ENCODE measurements around the gene CHRNB4. TPM values are rescaled to one million over a fixed set of nuclear protein-coding genes. Genes with fewer than 3 reads are reported as not detected.

Gene CHRNB4
- total and polyA plus RNA-seq, 10 of the 15 experiments (the other 5 are each of a cell fraction or from before 2014, with no cell fraction given), result 0.10 TPM; not detected in 9

DNA sequence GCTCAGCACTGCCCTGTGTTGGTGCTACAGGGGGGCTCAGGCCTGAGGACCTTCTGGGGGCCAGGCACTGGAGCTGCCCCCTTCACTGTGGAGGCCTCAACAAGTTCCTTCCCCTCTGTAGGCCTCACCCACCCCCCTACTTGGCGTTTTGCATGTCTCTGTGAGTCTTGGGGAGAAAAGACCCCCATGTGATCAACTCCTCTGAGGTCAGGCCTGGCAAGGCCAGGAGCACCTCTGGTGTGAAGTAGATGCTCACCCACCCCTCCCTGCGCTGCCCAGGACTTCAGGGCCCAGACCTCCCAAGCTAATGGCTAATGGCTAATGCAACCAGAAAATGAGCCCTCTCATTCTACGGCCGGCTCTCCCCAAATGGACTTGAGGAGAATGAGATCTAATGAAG, 34.2 kb upstream of the CHRNB4 start (continued):
- no peak for TF ChIP-seq JUND (IDR thresholded peaks at IDR 0.05; ENCODE audit: low read depth, low read length)
- TF ChIP-seq YY1 (IDR thresholded peaks at IDR 0.05; ENCODE audit: low read depth, low read length), result no peak
- TF ChIP-seq NFYB (IDR thresholded peaks at IDR 0.05; ENCODE audit: insufficient read depth, low read depth, low read length), result no peak
- TF ChIP-seq, protein P1, sequence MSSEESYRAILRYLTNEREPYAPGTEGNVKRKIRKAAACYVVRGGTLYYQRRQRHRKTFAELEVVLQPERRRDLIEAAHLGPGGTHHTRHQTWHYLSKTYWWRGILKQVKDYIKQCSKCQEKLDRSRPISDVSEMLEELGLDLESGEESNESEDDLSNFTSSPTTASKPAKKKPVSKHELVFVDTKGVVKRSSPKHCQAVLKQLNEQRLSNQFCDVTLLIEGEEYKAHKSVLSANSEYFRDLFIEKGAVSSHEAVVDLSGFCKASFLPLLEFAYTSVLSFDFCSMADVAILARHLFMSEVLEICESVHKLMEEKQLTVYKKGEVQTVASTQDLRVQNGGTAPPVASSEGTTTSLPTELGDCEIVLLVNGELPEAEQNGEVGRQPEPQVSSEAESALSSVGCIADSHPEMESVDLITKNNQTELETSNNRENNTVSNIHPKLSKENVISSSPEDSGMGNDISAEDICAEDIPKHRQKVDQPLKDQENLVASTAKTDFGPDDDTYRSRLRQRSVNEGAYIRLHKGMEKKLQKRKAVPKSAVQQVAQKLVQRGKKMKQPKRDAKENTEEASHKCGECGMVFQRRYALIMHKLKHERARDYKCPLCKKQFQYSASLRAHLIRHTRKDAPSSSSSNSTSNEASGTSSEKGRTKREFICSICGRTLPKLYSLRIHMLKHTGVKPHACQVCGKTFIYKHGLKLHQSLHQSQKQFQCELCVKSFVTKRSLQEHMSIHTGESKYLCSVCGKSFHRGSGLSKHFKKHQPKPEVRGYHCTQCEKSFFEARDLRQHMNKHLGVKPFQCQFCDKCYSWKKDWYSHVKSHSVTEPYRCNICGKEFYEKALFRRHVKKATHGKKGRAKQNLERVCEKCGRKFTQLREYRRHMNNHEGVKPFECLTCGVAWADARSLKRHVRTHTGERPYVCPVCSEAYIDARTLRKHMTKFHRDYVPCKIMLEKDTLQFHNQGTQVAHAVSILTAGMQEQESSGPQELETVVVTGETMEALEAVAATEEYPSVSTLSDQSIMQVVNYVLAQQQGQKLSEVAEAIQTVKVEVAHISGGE (CRISPR knock-in tag; IDR thresholded peaks at IDR 0.05), result no peak
- TF ChIP-seq MTA2 (IDR thresholded peaks at IDR 0.05; ENCODE audit: low read depth), result no peak

DNA sequence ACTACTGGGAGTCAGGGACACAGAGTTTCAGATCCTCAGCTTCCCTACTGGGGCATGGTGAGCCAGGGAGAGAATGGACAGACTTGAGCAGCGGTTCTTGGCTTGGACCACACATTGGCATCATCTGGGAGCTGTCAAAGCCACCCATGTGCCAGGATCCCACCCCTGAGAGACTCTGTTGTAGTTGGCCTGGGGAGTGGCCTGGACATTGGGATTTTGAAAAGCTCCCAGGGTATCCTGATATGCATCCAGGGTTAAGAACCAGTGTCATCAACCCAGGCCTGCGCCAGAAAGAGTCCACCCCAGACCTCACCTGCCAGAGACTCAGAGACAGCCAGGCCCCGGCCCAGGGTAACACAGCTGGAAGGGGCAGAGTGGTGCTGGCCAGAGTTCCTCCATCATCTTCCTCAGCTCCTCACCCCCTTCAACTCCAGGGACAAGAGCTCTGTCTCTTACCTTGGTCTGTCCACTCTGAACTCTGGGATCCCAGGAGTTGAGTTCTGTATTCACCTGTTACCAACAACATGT, 33.0 kb upstream of the CHRNB4 start:
- FAIRE-seq (no peak), DNase-seq (ENCODE audit: low read depth, low spot score) (no peak), ATAC-seq (no peak)
- no peak overlapping the region for H3K4me2 ChIP-seq (ENCODE audit: control insufficient read depth, insufficient read depth)
- in situ Hi-C loops (cut with MboI) (no loop called here), intact Hi-C loops (cut with micrococcal nuclease; ENCODE audit: unreplicated experiment) (no loop called here)
- no peak overlapping the region for H2AFZ ChIP-seq (ENCODE audit: control insufficient read depth, low read depth, low read length)
- no peak overlapping the region for H3K4me3 ChIP-seq
- H3K4me1 ChIP-seq (ENCODE audit: control insufficient read depth, insufficient read depth, low read length), result 0 out of 2 replicates have a peak, but pooled peaks cover 2% of the 10 kb centered on the region
- 16% methylated on average over 3 of the region's 3 CpGs for WGBS (ENCODE audit: insufficient coverage, insufficient replicate concordance, low lambda C conversion rate, missing lambda C conversion rate)
- H3K79me2 ChIP-seq (ENCODE audit: control insufficient read depth, insufficient read depth, low read length), result no peaks in the 10 kb centered on the region
- H3K9me3 ChIP-seq (replicated peaks; ENCODE audit: control insufficient read depth, insufficient read depth, low read length), result no peaks in the 10 kb centered on the region; the same call in 2 of the 3 replicates
- ChIA-PET POLR2A (no interaction called here), CTCF (no interaction called here), RAD21 (ENCODE audit: unreplicated experiment) (no interaction called here), SMC1A (ENCODE audit: uncharacterized antibody, unreplicated experiment) (no interaction called here)
- no peaks in the 10 kb centered on the region for H3K27me3 ChIP-seq (replicated peaks in 1 of 2; ENCODE audit: control insufficient read depth in 2 of 2, insufficient read depth in 2 of 2, low read length in 1 of 2)
- no peaks in the 10 kb centered on the region for H4K20me1 ChIP-seq (ENCODE audit: control insufficient read depth, insufficient read depth)
- H3K36me3 ChIP-seq (ENCODE audit: control insufficient read depth in 2 of 2, insufficient read depth in 2 of 2, low read length in 1 of 2), result no peaks in the 10 kb centered on the region
- no TSS peak for BruUV-seq (replicated peaks)
- H3K9ac ChIP-seq (ENCODE audit: control insufficient read depth, insufficient read depth, low read length), result no peak overlapping the region
- H3K27ac ChIP-seq (ENCODE audit: control insufficient read depth, insufficient read depth), result no peak overlapping the region
- TF ChIP-seq, protein P2, sequence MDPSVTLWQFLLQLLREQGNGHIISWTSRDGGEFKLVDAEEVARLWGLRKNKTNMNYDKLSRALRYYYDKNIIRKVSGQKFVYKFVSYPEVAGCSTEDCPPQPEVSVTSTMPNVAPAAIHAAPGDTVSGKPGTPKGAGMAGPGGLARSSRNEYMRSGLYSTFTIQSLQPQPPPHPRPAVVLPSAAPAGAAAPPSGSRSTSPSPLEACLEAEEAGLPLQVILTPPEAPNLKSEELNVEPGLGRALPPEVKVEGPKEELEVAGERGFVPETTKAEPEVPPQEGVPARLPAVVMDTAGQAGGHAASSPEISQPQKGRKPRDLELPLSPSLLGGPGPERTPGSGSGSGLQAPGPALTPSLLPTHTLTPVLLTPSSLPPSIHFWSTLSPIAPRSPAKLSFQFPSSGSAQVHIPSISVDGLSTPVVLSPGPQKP (IDR thresholded peaks at IDR 0.05; ENCODE audit: low read depth, low read length), result no peak
- TF ChIP-seq SREBF1 (IDR thresholded peaks at IDR 0.05; ENCODE audit: low read length) (no peak), IKZF2 (IDR thresholded peaks at IDR 0.05) (no peak), LARP7 (IDR thresholded peaks at IDR 0.05) (no peak), STAT3 (IDR thresholded peaks at IDR 0.05; ENCODE audit: low read depth, low read length) (no peak), TCF7 (IDR thresholded peaks at IDR 0.05; ENCODE audit: borderline replicate concordance) (no peak), HDGF (IDR thresholded peaks at IDR 0.05) (no peak), SMC3 (IDR thresholded peaks at IDR 0.05; ENCODE audit: borderline replicate concordance, low read length) (no peak), HDAC6 (IDR thresholded peaks at IDR 0.05; ENCODE audit: unreplicated experiment) (no peak), KDM1A (IDR thresholded peaks at IDR 0.05; ENCODE audit: borderline replicate concordance) (no peak), TAF1 (IDR thresholded peaks at IDR 0.05; ENCODE audit: borderline replicate concordance, low read depth, low read length) (no peak)
- TF ChIP-seq, protein P3, sequence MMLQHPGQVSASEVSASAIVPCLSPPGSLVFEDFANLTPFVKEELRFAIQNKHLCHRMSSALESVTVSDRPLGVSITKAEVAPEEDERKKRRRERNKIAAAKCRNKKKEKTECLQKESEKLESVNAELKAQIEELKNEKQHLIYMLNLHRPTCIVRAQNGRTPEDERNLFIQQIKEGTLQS (IDR thresholded peaks at IDR 0.05; ENCODE audit: borderline replicate concordance, extremely low read depth, low read depth, low read length), result no peak
- TF ChIP-seq, protein P4, sequence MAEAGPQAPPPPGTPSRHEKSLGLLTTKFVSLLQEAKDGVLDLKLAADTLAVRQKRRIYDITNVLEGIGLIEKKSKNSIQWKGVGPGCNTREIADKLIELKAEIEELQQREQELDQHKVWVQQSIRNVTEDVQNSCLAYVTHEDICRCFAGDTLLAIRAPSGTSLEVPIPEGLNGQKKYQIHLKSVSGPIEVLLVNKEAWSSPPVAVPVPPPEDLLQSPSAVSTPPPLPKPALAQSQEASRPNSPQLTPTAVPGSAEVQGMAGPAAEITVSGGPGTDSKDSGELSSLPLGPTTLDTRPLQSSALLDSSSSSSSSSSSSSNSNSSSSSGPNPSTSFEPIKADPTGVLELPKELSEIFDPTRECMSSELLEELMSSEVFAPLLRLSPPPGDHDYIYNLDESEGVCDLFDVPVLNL (IDR thresholded peaks at IDR 0.05; ENCODE audit: low read depth, low read length), result no peak
